Jurkat, Clone E6-1 (cell line): ENCODE results near the gene ZBTB32.

Experiments
- DNase-seq: peaks from one replicate; pipeline ENCODE4 v3.0.0-alpha.2; 2011; ENCODE audit warnings: low read depth, low spot score
- H3K4me3 ChIP-seq: 2 replicates; pipeline ENCODE4 v1.5.1; 2011; ENCODE audit warnings: mild to moderate bottlenecking, low read length, control low read depth, moderate library complexity

Gene ZBTB32

GRCh38 chr19:35745328-35746086, 41.1 kb downstream of the ZBTB32 start, which contains the start of the genes PSENEN and U2AF1L4:
PSENEN (plus strand) TSS chr19:35745651; CDS start chr19:35745931, 280 bp downstream.
U2AF1L4 (minus strand) TSS chr19:35745418; CDS start chr19:35745391, 27 bp downstream.
- peak; percentile 99 for DNase-seq
- H3K4me3 ChIP-seq: peak within 1 kb of the TSS; percentile 86

GRCh38 chr19:35746087-35746462, 41.7 kb downstream of the ZBTB32 start:
- no peak for DNase-seq
- H3K4me3 ChIP-seq: peak overlapping the region; percentile 86

DNA sequence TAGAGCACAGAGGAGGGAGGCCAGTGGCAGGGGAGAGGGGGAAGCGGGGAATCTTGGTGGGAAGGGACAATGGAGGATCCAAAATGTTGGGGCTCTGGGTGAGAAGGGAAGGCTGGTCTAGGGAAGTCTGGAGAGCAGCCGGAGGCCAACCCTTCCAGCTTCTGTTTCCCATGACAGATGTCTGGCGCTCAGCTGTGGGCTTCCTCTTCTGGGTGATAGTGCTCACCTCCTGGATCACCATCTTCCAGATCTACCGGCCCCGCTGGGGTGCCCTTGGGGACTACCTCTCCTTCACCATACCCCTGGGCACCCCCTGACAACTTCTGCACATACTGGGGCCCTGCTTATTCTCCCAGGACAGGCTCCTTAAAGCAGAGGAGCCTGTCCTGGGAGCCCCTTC, 42.2 kb downstream of the ZBTB32 start:
- DNase-seq: no peak
- peak overlapping the region; percentile 86 for H3K4me3 ChIP-seq

- peak within 1 kb of the TSS; percentile 97 for H3K4me3 ChIP-seq
- peak; percentile 99 for DNase-seq
These were observed 44.0 kb downstream of the ZBTB32 start, which contains the start of gene LIN37 for GRCh38 chr19:35748106-35749020. LIN37 (plus strand) TSS chr19:35748576; CDS start chr19:35748725, 149 bp downstream.

DNA sequence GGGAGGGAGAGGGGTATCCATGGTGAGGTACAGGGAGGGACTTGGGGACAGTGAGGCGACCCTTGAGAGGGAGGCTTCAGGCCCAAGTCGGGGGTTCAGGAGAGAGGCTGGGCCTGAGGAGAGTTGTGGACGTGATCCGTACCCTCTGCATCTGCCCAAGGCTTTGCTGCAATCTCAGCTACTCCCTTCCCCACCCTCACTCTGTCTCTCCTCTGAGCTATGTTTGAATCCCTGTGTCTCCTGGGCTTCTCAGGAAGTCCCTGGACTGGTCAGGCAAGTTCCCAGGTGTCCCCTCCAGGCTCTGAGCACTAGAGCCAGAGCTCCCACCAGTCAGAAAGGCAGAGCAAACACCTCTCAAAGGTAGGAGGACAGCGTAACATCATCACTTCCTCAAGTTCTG, 45.8 kb downstream of the ZBTB32 start:
- no peak overlapping the region for H3K4me3 ChIP-seq

GRCh38 chr19:35751839-35752745, 47.7 kb downstream of the ZBTB32 start:
- DNase-seq: no peak
- H3K4me3 ChIP-seq: no peak overlapping the region

More for the DNA sequence above, 45.8 kb downstream of the ZBTB32 start:
- no peak for DNase-seq

- no peak overlapping the region for H3K4me3 ChIP-seq
- DNase-seq: no peak
These were observed 48.5 kb downstream of the ZBTB32 start for GRCh38 chr19:35752746-35753350.

- no peak for DNase-seq
- no peak overlapping the region for H3K4me3 ChIP-seq
These were observed 49.4 kb downstream of the ZBTB32 start for GRCh38 chr19:35753634-35754369.

DNA sequence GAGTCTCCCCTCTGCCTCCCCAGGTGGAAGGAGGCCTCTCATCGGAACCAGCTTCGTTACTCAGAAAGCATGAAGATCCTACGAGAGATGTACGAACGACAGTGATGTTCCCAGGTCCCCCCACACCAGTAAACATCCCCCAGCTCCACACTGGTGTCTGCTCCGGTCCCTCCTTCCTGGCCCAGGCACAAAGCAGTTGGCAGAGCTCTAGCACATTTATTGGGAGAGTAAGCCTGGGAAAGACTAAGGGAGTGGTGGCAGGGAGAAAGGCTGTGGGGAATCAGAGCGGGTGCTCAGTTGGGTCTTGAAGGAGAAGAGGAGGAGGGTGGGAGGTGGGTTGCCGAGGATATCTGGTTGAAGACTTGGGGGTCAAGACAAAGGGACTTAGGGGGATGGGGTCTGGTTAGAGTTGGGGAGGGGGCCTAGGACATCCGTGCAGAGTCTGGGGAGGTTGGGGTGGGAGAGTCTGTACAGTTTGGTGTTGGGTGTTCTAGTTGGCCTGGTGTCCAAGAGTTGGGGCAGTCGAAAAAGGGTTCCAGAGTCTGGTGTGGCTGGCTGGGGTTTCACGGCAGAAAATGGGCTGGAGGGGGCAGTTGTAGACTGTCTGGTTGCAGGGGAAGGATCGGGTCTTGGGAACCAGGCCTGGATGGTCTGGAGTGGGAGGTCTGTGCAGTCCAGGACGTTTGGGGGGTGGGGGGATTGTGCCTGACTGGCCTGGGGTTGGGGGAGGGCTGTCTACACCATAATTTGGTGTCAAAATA, 50.2 kb downstream of the ZBTB32 start:
- H3K4me3 ChIP-seq: no peak overlapping the region
- DNase-seq: no peak

DNA sequence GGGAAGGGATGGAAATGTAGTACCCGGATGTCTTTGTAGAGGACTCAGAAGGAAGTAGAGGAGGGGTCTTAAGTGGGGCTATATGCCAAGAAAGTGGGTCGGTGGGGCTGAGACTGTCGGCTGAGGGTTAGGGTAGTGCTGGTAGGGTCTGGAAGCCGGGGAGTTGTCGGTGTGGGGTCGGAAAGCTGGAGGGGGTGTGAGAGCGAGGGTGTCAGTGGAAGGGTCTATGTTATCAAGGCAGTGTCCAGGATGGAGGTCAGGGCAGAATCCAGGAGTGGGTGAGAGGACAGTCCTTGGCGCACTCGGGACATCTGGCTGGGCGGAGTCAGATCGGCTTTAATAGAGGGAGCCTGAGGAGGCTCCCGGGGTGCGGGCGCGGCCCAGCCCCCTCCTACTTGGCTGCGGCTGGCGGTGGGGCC, 50.8 kb downstream of the ZBTB32 start:
- no peak overlapping the region for H3K4me3 ChIP-seq
- DNase-seq: no peak

DNA sequence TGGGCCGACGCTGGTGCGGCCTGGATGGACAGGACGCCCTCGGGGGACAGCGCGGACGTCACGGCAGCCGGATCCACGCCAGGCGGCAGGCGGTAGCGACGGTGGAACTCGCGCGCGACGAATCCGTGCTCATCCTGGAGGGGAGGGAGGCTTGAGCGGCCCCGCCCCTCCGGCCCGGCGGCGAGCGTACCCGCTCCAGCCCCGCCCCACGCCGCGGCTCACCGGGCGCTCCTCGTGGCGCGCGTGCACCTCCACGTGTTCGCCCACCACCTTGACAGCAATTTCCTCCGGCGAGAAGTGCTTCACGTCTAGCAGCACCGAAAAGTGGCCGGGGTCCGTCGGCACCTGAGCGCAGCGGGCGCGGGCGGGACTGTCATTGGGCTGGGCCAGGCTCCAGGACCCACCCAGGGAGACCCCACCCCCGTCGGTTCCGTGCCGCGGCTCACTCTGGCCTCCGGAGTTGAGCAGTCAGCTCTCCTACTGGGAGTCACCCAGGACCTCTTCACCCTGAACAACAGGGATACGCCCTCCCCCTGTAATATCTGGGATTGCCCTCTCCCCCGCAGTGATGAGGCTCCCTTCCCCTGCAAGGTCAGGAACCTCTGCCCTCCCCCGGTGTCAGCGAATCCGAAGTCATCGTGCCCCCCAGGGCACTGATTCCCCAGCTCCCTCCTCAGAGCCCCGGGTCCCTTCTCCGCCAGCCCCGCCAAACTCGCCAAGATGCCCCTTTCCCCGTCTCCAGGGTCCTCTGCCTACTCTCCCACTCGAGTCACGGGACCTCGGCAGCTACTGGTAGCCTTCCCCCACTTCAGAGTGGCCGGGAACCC, 51.4 kb downstream of the ZBTB32 start:
- H3K4me3 ChIP-seq: no peak overlapping the region
- DNase-seq: no peak

DNA sequence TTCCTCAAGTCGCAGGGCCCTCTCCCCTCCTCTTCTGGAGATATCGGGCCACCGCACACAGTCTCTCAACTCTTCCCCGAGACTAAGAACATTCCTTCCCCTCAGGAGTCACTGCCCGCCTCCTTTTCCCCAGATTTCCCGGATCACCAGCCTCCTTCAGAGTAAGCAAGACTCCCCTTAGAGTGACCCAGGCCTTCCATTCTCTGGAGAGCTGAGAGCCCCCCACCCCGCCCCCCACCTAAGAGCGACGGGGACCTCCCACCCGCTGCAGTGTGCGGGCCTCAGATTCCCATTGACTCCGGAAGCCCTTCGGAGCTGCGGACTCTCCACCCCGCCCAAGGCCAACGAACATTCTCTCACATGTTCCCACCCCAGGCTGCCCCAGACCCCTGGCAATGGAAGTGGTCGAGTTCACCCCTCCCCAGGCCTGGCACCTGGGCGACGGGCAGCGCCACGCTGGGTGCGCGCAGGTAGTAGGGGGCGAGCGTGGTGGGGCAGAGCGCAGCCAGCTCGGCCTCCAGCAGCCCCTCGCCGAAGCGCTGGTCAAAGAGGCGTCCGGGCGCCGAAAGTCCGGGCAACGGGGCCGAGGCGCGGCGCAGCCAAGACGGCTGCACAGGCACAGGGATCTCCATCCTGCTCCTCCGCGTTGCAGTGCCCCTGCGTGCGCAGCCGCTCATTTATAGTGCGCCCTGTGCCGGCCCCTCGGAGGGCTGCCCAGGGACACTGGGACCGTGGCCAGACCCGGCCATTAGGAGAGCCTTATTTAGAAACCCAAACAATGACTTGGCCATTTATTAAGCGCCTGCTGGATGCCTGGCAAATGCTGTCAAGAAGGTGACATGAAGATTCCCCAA, 52.2 kb downstream of the ZBTB32 start, which contains the start of gene HSPB6:
Gene HSPB6 (minus strand): TSS at position 653 of the 854 bp plus-strand sequence. CDS start 21 bp downstream, at position 632.
- DNase-seq: no peak

GRCh38 chr19:35757231-35757748, 52.9 kb downstream of the ZBTB32 start:
- DNase-seq: no peak
- H3K4me3 ChIP-seq: peak overlapping the region; percentile 99

More for the DNA sequence above, 52.2 kb downstream of the ZBTB32 start, which contains the start of gene HSPB6:
- peak within 1 kb of the TSS; percentile 99 for H3K4me3 ChIP-seq

DNA sequence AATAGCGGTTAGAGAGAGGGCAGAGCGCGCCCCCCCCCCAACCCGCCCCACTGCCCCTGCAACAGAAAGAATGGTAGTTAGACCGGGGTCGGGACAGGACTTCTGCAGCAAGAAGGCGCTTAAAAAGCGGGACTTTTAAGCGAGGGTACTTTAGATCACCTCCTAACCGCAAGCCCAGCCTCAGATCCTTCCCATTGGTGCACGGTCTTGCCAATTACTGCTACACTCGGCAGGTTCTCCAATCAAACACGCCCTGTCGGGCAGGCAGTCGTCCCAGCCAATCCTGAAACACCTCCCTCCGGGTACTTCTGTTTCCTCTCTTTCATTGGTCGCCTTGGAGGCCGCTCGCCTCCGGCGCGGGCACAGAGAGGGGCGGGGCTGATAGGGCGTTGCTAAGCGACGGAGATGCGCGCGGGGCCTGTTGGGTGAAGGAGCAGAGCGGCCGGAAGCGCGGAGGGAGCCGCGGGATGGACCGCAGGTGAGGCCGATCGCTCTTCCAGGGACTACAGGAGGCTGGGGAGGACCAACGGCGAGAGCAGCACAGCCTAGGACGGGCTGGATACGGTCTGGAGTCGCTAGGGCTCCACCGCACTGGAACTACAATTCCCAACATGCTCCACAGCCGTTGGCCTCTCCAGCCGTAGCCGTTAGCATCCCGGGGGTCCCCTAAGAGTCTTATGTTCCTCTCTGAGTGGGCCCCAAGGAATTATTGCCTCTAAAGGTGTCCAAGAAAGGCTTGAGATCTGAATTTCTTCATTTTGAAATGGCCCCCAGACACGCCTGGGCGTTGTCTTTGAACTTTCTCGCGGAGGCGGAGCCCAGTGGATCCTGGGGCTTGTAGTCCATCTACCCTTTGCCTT, 53.6 kb downstream of the ZBTB32 start, which contains the start of gene PROSER3:
Gene PROSER3 (plus strand): TSS at position 428 of the 860 bp plus-strand sequence. CDS start 40 bp downstream, at position 468.
- peak; percentile 100 for DNase-seq

More for the DNA sequence above, 53.6 kb downstream of the ZBTB32 start, which contains the start of gene PROSER3:
- peak within 1 kb of the TSS; percentile 99 for H3K4me3 ChIP-seq
